Measurements from ENCODE around the gene CCDC88A. TPM values are rescaled to one million over a fixed set of nuclear protein-coding genes. Genes with fewer than 3 reads are reported as not detected.
"Not testable (repeated sequence)": the region's sequence is repeated elsewhere in the genome, so short reads cannot be mapped to it uniquely, and the experiment has no call there.

The CCDC88A gene
- total RNA-seq, 1 donor from 2014 or later, result 70.6 TPM

DNA sequence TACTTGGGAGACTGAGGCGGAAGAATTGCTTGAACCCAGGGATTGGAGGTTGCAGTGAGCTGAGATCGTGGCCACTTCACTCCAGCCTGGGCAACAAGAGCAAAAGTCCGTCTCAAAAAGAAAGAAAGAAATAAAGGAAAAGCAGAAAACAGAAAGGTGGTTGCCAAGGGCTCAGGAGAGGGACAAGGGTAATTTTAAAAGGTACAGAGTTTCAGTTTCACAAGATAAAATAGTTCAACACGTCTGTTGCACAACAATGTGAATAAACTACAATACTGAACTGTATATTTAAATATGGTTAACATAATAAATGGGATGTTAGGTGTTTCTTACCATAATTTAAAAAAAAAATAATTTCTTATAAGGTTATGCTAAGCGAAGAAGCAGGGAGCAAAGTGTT, 174.2 kb downstream of the CCDC88A start:
- TF ChIP-seq, protein P1, sequence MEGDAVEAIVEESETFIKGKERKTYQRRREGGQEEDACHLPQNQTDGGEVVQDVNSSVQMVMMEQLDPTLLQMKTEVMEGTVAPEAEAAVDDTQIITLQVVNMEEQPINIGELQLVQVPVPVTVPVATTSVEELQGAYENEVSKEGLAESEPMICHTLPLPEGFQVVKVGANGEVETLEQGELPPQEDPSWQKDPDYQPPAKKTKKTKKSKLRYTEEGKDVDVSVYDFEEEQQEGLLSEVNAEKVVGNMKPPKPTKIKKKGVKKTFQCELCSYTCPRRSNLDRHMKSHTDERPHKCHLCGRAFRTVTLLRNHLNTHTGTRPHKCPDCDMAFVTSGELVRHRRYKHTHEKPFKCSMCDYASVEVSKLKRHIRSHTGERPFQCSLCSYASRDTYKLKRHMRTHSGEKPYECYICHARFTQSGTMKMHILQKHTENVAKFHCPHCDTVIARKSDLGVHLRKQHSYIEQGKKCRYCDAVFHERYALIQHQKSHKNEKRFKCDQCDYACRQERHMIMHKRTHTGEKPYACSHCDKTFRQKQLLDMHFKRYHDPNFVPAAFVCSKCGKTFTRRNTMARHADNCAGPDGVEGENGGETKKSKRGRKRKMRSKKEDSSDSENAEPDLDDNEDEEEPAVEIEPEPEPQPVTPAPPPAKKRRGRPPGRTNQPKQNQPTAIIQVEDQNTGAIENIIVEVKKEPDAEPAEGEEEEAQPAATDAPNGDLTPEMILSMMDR (conservative IDR thresholded peaks at IDR 0.05), result no peak
- Mint-ChIP-seq H3K4me1 (ENCODE audit: unreplicated experiment) (no peaks in the 10 kb centered on the region), H3K27me3 (no peaks in the 10 kb centered on the region), H3K9me3 (no peaks in the 10 kb centered on the region), H3K4me3 (no peak overlapping the region), H3K36me3 (peaks cover 4% of the 10 kb centered on the region), H3K27ac (no peak overlapping the region)
- DNase-seq (ENCODE audit: extremely low spot score, unreplicated experiment), result no peak

DNA sequence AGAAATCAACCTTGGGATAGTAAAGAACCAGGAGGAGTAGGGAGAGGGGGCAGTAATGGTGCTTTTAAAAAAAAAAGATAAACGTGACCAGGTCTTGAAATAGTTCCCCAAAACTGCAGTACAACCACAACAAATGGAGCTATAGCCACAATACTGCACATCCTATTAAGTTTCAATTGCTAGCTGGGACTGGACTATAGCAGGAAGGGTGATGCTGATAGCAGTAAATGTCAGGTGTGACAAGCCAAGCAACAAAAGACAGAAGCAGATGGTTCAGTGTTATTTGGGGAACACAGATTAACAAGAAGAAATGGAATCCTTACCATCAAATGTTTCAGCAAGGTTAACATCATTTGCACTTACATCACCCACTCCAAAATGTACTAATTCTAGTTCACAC, 177.0 kb downstream of the CCDC88A start:
- Mint-ChIP-seq H3K27ac (no peak overlapping the region), H3K27me3 (no peaks in the 10 kb centered on the region), H3K4me1 (ENCODE audit: unreplicated experiment) (no peaks in the 10 kb centered on the region), H3K36me3 (peaks cover 10% of the 10 kb centered on the region), H3K4me3 (no peak overlapping the region), H3K9me3 (no peaks in the 10 kb centered on the region)
- no peak for DNase-seq (ENCODE audit: extremely low spot score, unreplicated experiment)
- TF ChIP-seq, protein P1 (conservative IDR thresholded peaks at IDR 0.05), result no peak

DNA sequence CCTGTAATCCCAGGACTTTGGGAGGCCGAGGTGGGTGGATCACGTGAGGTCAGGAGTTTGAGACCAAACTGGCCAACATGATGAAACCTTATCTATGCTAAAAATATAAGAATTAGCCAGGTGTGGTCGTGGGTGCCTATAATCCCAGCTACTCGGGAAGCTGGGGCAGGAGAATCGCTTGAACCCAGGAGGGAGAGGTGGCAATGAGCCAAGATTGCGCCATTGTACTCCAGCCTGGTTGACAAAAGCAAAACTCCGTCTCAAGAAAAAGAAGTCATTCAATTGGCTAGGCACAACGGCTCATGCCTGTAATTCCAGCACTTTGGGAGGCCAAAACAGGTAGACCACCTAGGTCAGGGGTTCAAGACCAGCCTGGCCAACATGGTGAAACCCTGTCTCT, 178.1 kb downstream of the CCDC88A start:
- H3K27me3 Mint-ChIP-seq; H3K9me3 Mint-ChIP-seq; H3K4me1 Mint-ChIP-seq (ENCODE audit: unreplicated experiment); H3K4me3 Mint-ChIP-seq; DNase-seq (ENCODE audit: extremely low spot score, unreplicated experiment); H3K27ac Mint-ChIP-seq: not testable (repeated sequence)
- peaks cover 10% of the 10 kb centered on the region for H3K36me3 Mint-ChIP-seq

DNA sequence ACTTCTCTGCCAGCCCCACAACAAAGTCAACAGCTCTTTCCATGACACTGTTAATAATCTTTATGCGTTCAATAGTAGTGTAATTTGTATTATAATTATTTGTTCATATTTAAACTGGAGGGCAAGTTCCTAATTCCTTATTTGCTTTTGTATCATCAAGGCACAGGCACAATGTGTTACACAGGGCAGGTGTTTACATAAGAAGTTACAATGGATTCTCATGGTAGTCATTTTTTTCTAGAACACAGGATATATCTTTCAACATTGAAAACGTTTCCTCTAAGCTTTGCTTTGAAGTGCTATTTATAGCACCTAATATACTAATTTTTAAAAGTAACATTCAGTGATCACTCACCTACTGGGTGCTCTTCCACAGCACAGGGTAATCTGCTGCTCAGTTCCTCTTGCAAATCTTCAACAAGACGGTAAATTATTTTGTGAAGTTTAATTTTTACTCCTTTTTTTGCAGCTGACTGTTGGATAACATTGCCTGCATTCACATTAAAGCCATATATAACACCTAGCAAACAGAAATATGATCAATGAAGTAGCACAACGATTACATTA, 179.9 kb downstream of the CCDC88A start:
- no peaks in the 10 kb centered on the region for H3K27me3 Mint-ChIP-seq
- H3K27ac Mint-ChIP-seq, result no peak overlapping the region
- peaks cover 13% of the 10 kb centered on the region for H3K36me3 Mint-ChIP-seq
- no peak overlapping the region for H3K4me3 Mint-ChIP-seq
- no peaks in the 10 kb centered on the region for H3K9me3 Mint-ChIP-seq
- DNase-seq (ENCODE audit: extremely low spot score, unreplicated experiment), result no peak
- TF ChIP-seq, protein P1 (conservative IDR thresholded peaks at IDR 0.05), result no peak
- no peaks in the 10 kb centered on the region for H3K4me1 Mint-ChIP-seq (ENCODE audit: unreplicated experiment)

Other genes starting within 250 kb of the CCDC88A start
- 13.9 and 25.0 TPM in 2 replicates for gene CLHC1, start 187.6 kb downstream of the CCDC88A start, total RNA-seq (ENCODE audit: low replicate concordance)
- 951 and 977 TPM in 2 replicates for gene RPS27A, start 187.2 kb downstream of the CCDC88A start, total RNA-seq (ENCODE audit: low replicate concordance)
- gene MTIF2, start 150.6 kb downstream of the CCDC88A start, total RNA-seq (ENCODE audit: low replicate concordance), result 32.5 and 33.2 TPM in 2 replicates
- 30.6 and 36.1 TPM in 2 replicates for gene CFAP36, start 99.9 kb upstream of the CCDC88A start, total RNA-seq (ENCODE audit: low replicate concordance)
- gene PPP4R3B, start 197.8 kb upstream of the CCDC88A start, total RNA-seq (ENCODE audit: low replicate concordance), result 54.6 and 59.4 TPM in 2 replicates

Measured in type B pancreatic cell (in vitro differentiated cells).